Erythroblast (primary cell): ENCODE results near the gene VSIR.

Experiments used
- GATA1 ChIP-seq: IDR thresholded peaks from 2 replicates; pipeline ENCODE4 v1.6.1; 2011; ENCODE audit warnings: low read depth, mild to moderate bottlenecking, control low read depth, low read length, moderate library complexity
- POLR2A ChIP-seq: IDR thresholded peaks from 2 replicates; pipeline ENCODE4 v1.6.1; 2011; ENCODE audit warnings: mild to moderate bottlenecking, low read length

DNA sequence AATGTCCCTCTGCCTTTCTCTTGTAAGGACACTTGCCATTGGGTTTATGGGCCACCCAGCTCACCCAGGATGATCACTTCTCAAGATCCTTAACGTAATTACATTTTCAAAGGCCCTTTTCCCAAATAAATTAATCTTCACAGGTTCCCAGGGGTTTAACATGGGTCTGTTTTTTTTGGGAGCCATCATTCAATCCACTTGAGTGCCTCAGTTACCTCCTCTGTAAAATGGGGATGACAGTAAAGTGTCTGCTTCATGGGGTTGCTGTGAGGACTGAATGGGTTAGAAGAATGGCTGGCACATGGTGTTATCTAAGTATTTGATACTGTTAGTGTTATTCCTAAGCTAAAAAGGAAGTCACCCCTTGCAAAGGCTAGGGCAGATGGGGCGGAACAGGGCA lies 61.1 kb downstream of the VSIR start:
- TF ChIP-seq POLR2A (no peak), GATA1 (no peak)
